Measurements from ENCODE around the gene EXD3.

GRCh38 chr9:137402746-137403145 lies 20.2 kb downstream of the EXD3 start:
- TF ChIP-seq CTCF (IDR thresholded peaks at IDR 0.05) (no peak), POLR2A (IDR thresholded peaks at IDR 0.05) (no peak)

All from breast epithelium (tissue), 3 donors.